OCI-LY7 (cell line): ENCODE results near the gene RBP7. TPM values are rescaled to one million over a fixed set of nuclear protein-coding genes. Genes with fewer than 3 reads are reported as not detected.

ENCODE experiments used
- BruUV-seq: library from RNA; stranded (reverse); fragments of 400-500 nt; replicated peaks from 2 replicates; lab custom pipeline; 2021; lab: Mats Ljungman, UMichigan
- CTCF ChIA-PET: fragments of 300-600 bp; sonication (Branson Sonifier 250); formaldehyde crosslinking; loops from one replicate; lab custom pipeline; 2022; ENCODE audit warnings: antibody characterized with exemption; ENCODE audit not compliant: unreplicated experiment; lab: Charles Lee
- POLR2A ChIA-PET: fragments of 300-600 bp; sonication (Branson Sonifier 250); formaldehyde crosslinking; loops from one replicate; lab custom pipeline; 2022; ENCODE audit warnings: antibody characterized with exemption; lab: Charles Lee
- DNase-seq: peaks from one replicate; pipeline ENCODE4 v3.0.0-alpha.2; 2015; ENCODE audit warnings: low spot score
- H2AFZ ChIP-seq: fragments of 200-600 bp; sonication (generic), shearing (Covaris generic); 2 replicates; pipeline ENCODE4 v1.6.1; 2014; ENCODE audit warnings: mild to moderate bottlenecking, antibody characterized with exemption, low read length, moderate library complexity
- H3K27ac ChIP-seq: fragments of 200-600 bp; sonication (generic); 2 replicates; pipeline ENCODE4 v1.5.1; 2014; ENCODE audit warnings: mixed run types, low read depth, mild to moderate bottlenecking, moderate library complexity, low read length, inconsistent platforms; ENCODE audit not compliant: poor library complexity, severe bottlenecking
- H3K36me3 ChIP-seq: fragments of 200-600 bp; sonication (generic); 2 replicates; pipeline ENCODE4 v1.6.1; 2014; ENCODE audit warnings: mild to moderate bottlenecking, antibody characterized with exemption, low read length, moderate library complexity, mixed read lengths; ENCODE audit not compliant: insufficient read depth
- H3K4me1 ChIP-seq: fragments of 200-600 bp; sonication (generic); 2 replicates; pipeline ENCODE4 v1.5.1; 2014; ENCODE audit warnings: mild to moderate bottlenecking, low read length; ENCODE audit not compliant: insufficient read depth, poor library complexity, severe bottlenecking
- H3K4me2 ChIP-seq: fragments of 200-600 bp; sonication (generic); 2 replicates; pipeline ENCODE4 v1.6.1; 2014; ENCODE audit warnings: mild to moderate bottlenecking, low read length
- H3K4me3 ChIP-seq: fragments of 200-600 bp; sonication (generic); 2 replicates; pipeline ENCODE4 v1.5.1; 2014; ENCODE audit warnings: mild to moderate bottlenecking, low read depth, low read length; ENCODE audit not compliant: poor library complexity, severe bottlenecking
- H3K79me2 ChIP-seq: fragments of 200-600 bp; sonication (generic); 2 replicates; pipeline ENCODE4 v1.6.1; 2016; ENCODE audit warnings: low read depth, mild to moderate bottlenecking, low read length, moderate library complexity, mixed read lengths; ENCODE audit not compliant: insufficient read depth
- H3K9me2 ChIP-seq: fragments of 200-600 bp; sonication (generic); 2 replicates; pipeline ENCODE4 v1.6.1; 2016; ENCODE audit warnings: mild to moderate bottlenecking, low read length, mixed read lengths; ENCODE audit not compliant: insufficient read depth
- H3K9me3 ChIP-seq: fragments of 200-600 bp; sonication (generic); 2 replicates; pipeline ENCODE4 v1.6.1; 2014; ENCODE audit warnings: mild to moderate bottlenecking, mixed run types, low read length, mixed read lengths
- H4K20me1 ChIP-seq: fragments of 200-600 bp; sonication (generic); 2 replicates; pipeline ENCODE4 v1.6.1; 2014; ENCODE audit warnings: mild to moderate bottlenecking, antibody characterized with exemption, low read length, moderate library complexity, mixed read lengths; ENCODE audit not compliant: insufficient read depth
- EZH2phosphoT487 ChIP-seq: fragments of 200-600 bp; sonication (generic); IDR thresholded peaks from 2 replicates; pipeline ENCODE4 v1.6.1; 2018; ENCODE audit warnings: low read depth, borderline replicate concordance, mild to moderate bottlenecking, mixed run types, antibody characterized with exemption, low read length, moderate library complexity, mixed read lengths
- intact Hi-C: fragments of 100-400 bp; cut with micrococcal nuclease; formaldehyde crosslinking; loops from one replicate; pipeline ENCODE4 v1.10.0; 2022; ENCODE audit not compliant: unreplicated experiment
- total RNA-seq, 2 experiments: library from RNA; depleted of rRNA in 1 of 2; stranded (reverse); fragments of >200 nt in 1 of 2; shearing (Covaris generic) in 1 of 2; gene quantifications; 2 replicates each; pipeline ENCODE4 v1.2.3, GENCODE V29; 2014 to 2022
- TF ChIP-seq, protein P1 (sequence below): fragments of 200-600 bp; sonication (generic); conservative IDR thresholded peaks from 2 replicates; pipeline ENCODE4 v1.5.1; 2014; ENCODE audit warnings: mild to moderate bottlenecking, antibody characterized with exemption, low read length, moderate library complexity, mixed read lengths

The RBP7 gene
- total RNA-seq, 2 experiments from 2014 or later: not detected

GRCh38 chr1:10045480-10046355 lies 48.7 kb downstream of the RBP7 start:
- Histone ChIP-seq H3K9me3 (no peaks in the 10 kb centered on the region), H3K9me2 (no peaks in the 10 kb centered on the region), H3K4me2 (no peak overlapping the region), H3K4me3 (no peak overlapping the region), H3K36me3 (peaks cover 21% of the 10 kb centered on the region), H3K27ac (no peak overlapping the region), H2AFZ (no peak overlapping the region), H4K20me1 (no peaks in the 10 kb centered on the region; the same call in 1 of the 2 replicates), H3K4me1 (no peaks in the 10 kb centered on the region), H3K79me2 (peaks cover 37% of the 10 kb centered on the region)
- BruUV-seq: no TSS peak
- CTCF ChIA-PET: no interaction called here
- intact Hi-C loops: no loop called here
- POLR2A ChIA-PET: no interaction called here
- TF ChIP-seq, protein P1, sequence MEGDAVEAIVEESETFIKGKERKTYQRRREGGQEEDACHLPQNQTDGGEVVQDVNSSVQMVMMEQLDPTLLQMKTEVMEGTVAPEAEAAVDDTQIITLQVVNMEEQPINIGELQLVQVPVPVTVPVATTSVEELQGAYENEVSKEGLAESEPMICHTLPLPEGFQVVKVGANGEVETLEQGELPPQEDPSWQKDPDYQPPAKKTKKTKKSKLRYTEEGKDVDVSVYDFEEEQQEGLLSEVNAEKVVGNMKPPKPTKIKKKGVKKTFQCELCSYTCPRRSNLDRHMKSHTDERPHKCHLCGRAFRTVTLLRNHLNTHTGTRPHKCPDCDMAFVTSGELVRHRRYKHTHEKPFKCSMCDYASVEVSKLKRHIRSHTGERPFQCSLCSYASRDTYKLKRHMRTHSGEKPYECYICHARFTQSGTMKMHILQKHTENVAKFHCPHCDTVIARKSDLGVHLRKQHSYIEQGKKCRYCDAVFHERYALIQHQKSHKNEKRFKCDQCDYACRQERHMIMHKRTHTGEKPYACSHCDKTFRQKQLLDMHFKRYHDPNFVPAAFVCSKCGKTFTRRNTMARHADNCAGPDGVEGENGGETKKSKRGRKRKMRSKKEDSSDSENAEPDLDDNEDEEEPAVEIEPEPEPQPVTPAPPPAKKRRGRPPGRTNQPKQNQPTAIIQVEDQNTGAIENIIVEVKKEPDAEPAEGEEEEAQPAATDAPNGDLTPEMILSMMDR: no peak
- no peak for TF ChIP-seq EZH2phosphoT487
- no peak for DNase-seq

DNA sequence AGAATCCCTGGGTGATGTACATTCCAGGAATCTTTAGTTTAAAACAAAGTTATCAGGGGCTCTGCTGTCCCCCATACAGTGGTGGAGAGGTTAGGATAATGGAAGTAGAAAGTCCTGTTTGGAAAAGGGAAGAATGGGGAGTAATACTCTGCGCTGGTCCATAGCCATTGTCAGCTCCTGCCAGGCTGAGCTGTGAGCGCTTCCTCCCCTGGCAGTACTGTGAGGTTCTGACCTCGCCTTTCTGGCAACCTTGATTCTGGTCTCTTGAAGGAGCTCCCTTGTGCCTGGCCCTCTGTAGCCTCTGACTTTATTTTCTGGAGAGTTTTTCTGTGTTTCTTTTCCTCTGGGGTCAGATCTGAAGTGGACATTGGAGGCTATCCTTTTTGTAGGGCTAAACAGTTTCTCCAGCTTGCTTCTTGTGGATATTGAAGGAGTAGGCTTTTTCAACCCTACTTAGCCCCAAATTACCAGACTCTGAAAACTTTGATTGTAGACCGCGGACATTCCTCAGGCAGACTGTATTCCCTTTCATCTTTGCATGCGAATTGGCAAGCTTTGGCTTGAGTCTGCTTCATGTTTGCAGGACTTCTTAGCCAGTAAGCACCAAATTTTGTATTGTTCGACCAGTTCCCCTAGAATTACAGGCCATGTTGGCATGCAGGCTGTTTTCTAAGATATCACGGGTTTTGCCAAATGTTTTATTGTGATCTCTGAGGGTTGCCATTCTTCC lies 49.5 kb downstream of the RBP7 start:
- H3K36me3 ChIP-seq: peaks cover 25% of the 10 kb centered on the region
- TF ChIP-seq, protein P1: no peak
- no peak for TF ChIP-seq EZH2phosphoT487
- H3K27ac ChIP-seq: no peak overlapping the region
- no peak for DNase-seq
- no peak overlapping the region for H3K4me2 ChIP-seq
- ChIA-PET POLR2A (interaction anchor here (0.7 kb wide), 1 partner anchor 12 kb away, joined by 9 read pairs; no protein-coding TSS in a partner anchor), CTCF (interaction anchor here (0.6 kb wide), 1 partner anchor 73 kb away, joined by 3 read pairs; no protein-coding TSS in a partner anchor)
- no peak overlapping the region for H3K4me3 ChIP-seq
- peaks cover 37% of the 10 kb centered on the region for H3K79me2 ChIP-seq
- H4K20me1 ChIP-seq: no peaks in the 10 kb centered on the region; the same call in 1 of the 2 replicates
- H3K9me3 ChIP-seq: no peaks in the 10 kb centered on the region
- no TSS peak for BruUV-seq
- H3K4me1 ChIP-seq: no peaks in the 10 kb centered on the region
- H3K9me2 ChIP-seq: no peaks in the 10 kb centered on the region
- H2AFZ ChIP-seq: no peak overlapping the region
- intact Hi-C loops: no loop called here
